RWPE1 (cell line): ENCODE data around the gene PLK3.

ENCODE experiments used
- CTCF ChIA-PET: fragments of 350-600 bp; sonication (Branson Sonifier 250); formaldehyde crosslinking; extraction: SDS; loops from one replicate; lab custom pipeline; 2021; lab: Yijun Ruan, JAX
- POLR2A ChIA-PET: fragments of 400-600 bp; formaldehyde crosslinking; extraction: SDS; loops from one replicate; lab custom pipeline; 2020; ENCODE audit warnings: antibody characterized with exemption; ENCODE audit not compliant: low non-redundant PET; lab: Yijun Ruan, JAX
- DNase-seq: peaks from one replicate; pipeline ENCODE4 v3.0.0; 2012; ENCODE audit warnings: low spot score
- H3K27ac ChIP-seq: fragments of 450-650 bp; 2 replicates; pipeline ENCODE4 v1.5.1; 2017
- TF ChIP-seq, protein P1 (sequence below): fragments of 450-650 bp; conservative IDR thresholded peaks from 2 replicates; pipeline ENCODE4 v1.5.1; 2017; ENCODE audit warnings: low read depth, mild to moderate bottlenecking

Gene PLK3

DNA sequence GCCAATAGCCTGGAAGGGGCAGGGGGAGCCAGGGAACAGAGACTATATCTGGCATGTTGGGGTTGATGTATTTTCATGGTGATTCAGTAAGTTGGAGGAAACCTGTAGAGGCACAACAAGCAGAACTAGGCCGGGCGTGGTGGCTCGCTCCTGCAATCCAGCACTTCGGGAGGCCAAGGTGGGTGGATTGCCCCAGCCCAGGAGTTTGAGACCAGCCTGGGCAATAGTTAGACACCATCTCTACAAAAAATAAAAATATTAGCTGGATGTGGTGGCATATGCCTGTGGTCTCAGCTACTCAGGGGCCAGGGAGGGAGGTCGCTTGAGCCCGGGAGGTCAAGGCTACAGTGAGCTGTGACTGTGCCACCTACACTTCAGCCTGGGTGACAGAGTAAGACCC, 53.0 kb downstream of the PLK3 start:
- POLR2A ChIA-PET = interaction anchor here (0.7 kb wide), 1 partner anchor 136 kb away, joined by 3 read pairs; no protein-coding TSS in a partner anchor
- CTCF ChIA-PET = interaction anchor here (0.7 kb wide), 1 partner anchor 68 kb away, joined by 3 read pairs; no protein-coding TSS in a partner anchor

DNA sequence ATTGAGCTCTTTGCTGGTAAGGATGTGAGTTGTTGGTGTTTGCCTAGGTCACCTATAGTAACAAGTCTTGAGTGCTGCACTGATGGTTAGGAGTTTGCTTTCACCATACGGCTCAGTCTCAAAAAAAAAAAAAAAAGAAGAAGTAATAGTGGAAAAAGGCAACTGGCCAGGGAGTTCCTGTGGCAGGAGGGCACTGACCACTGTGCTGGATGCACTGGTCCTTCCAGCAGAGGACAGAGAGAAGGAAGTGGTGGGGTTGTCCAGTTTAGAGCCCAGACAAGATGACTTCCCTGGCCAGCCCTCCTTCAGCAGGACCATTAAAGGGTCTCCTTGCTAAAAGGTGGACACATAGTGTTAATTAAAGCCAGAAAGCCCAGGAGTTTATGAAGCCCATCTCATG, 54.8 kb downstream of the PLK3 start:
- ChIA-PET POLR2A (no interaction called here), CTCF (no interaction called here)
- TF ChIP-seq, protein P1, sequence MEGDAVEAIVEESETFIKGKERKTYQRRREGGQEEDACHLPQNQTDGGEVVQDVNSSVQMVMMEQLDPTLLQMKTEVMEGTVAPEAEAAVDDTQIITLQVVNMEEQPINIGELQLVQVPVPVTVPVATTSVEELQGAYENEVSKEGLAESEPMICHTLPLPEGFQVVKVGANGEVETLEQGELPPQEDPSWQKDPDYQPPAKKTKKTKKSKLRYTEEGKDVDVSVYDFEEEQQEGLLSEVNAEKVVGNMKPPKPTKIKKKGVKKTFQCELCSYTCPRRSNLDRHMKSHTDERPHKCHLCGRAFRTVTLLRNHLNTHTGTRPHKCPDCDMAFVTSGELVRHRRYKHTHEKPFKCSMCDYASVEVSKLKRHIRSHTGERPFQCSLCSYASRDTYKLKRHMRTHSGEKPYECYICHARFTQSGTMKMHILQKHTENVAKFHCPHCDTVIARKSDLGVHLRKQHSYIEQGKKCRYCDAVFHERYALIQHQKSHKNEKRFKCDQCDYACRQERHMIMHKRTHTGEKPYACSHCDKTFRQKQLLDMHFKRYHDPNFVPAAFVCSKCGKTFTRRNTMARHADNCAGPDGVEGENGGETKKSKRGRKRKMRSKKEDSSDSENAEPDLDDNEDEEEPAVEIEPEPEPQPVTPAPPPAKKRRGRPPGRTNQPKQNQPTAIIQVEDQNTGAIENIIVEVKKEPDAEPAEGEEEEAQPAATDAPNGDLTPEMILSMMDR = no peak
- no peak overlapping the region for H3K27ac ChIP-seq
- no peak for DNase-seq

More for the DNA sequence above, 53.0 kb downstream of the PLK3 start:
- no peak for DNase-seq
- no peak overlapping the region for H3K27ac ChIP-seq
- TF ChIP-seq, protein P1 = no peak
